ENCODE data around the gene CNOT8. TPM values are rescaled to one million over a fixed set of nuclear protein-coding genes. Genes with fewer than 3 reads are reported as not detected.

The CNOT8 gene
- total and polyA plus RNA-seq, 9 of the 15 experiments (the other 6 are each of a cell fraction or from before 2014, with no cell fraction given): 15.2 to 68.9 (median 52.1) TPM

DNA sequence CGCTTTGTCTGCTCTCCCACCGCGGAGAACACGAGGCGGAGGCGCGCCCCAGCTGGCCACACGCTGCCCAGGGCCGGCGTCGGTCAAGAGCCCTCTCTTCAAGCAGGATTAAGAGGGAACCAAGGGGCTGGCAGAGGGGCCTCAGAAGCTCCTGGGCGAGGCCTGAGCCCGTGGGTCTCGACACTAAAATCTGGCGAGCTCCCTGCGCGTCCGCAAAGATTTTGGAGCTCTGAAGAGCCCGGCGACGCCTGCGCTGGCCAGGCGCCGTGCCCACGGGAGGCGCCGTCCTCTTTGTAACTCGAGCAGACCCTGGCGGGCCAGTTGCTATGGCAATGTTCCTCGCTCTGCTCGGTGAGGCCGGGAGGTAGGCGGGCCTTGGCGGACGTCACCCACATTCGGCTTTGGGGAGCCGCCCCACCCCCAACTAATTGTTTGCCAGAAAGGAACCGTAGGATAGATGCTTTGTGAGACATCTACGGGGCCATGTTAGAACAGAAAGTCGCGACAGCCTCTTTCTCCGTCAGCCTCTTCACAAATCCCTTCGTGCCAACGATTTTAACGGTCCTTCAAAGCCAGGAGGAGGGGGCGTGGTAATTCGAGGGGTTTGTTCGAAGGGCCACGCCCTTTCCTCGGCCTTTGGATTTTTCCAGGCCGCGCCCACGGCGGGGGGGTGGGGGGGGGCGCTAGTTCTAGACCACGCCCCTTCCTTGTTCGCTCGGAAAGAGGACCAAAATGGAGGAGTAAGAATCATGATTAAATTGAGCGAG, 714 bp upstream of the CNOT8 start (continued):
- TF ChIP-seq, protein P1, sequence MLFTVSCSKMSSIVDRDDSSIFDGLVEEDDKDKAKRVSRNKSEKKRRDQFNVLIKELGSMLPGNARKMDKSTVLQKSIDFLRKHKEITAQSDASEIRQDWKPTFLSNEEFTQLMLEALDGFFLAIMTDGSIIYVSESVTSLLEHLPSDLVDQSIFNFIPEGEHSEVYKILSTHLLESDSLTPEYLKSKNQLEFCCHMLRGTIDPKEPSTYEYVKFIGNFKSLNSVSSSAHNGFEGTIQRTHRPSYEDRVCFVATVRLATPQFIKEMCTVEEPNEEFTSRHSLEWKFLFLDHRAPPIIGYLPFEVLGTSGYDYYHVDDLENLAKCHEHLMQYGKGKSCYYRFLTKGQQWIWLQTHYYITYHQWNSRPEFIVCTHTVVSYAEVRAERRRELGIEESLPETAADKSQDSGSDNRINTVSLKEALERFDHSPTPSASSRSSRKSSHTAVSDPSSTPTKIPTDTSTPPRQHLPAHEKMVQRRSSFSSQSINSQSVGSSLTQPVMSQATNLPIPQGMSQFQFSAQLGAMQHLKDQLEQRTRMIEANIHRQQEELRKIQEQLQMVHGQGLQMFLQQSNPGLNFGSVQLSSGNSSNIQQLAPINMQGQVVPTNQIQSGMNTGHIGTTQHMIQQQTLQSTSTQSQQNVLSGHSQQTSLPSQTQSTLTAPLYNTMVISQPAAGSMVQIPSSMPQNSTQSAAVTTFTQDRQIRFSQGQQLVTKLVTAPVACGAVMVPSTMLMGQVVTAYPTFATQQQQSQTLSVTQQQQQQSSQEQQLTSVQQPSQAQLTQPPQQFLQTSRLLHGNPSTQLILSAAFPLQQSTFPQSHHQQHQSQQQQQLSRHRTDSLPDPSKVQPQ (CRISPR knock-in tag; IDR thresholded peaks at IDR 0.05; ENCODE audit: borderline replicate concordance): no peak
- TF ChIP-seq MCM5 (IDR thresholded peaks at IDR 0.05; ENCODE audit: low read depth) (no peak), KAT2B (IDR thresholded peaks at IDR 0.05; ENCODE audit: low read depth, low read length) (no peak), BRF1 (IDR thresholded peaks at IDR 0.05; ENCODE audit: borderline replicate concordance, extremely low read depth, insufficient read length) (no peak), HEY1 (CRISPR knock-in tag; IDR thresholded peaks at IDR 0.05; ENCODE audit: borderline replicate concordance) (no peak; the same call in 1 of the 2 replicates), SMAD2 (IDR thresholded peaks at IDR 0.05; ENCODE audit: low read depth, low read length) (no peak), CREBBP (IDR thresholded peaks at IDR 0.05; ENCODE audit: low read depth, low read length) (no peak), RNF219 (CRISPR knock-in tag; IDR thresholded peaks at IDR 0.05) (no peak), RAD51 (IDR thresholded peaks at IDR 0.05; ENCODE audit: borderline replicate concordance, low read depth) (no peak), RFX1 (IDR thresholded peaks at IDR 0.05) (peak; percentile 96), MTA3 (IDR thresholded peaks at IDR 0.05; ENCODE audit: borderline replicate concordance) (peak; percentile 88), MTA2 (IDR thresholded peaks at IDR 0.05; ENCODE audit: low read depth) (no peak), ZNF384 (IDR thresholded peaks at IDR 0.05; ENCODE audit: low read depth, low read length) (no peak), XRCC3 (IDR thresholded peaks at IDR 0.05) (no peak), ZNF212 (CRISPR knock-in tag; IDR thresholded peaks at IDR 0.05) (no peak), SMAD3 (CRISPR knock-in tag; conservative IDR thresholded peaks at IDR 0.05) (no peak), ZNF197 (CRISPR knock-in tag; IDR thresholded peaks at IDR 0.05; ENCODE audit: low read depth) (no peak), CHCHD3 (CRISPR knock-in tag; IDR thresholded peaks at IDR 0.05) (no peak), YY1 (IDR thresholded peaks at IDR 0.05; ENCODE audit: borderline replicate concordance in 1 of 3, control insufficient read depth in 1 of 3, extremely low read depth in 1 of 3, insufficient read depth in 3 of 3, insufficient read length in 1 of 3, insufficient replicate concordance in 2 of 3, low read depth in 1 of 3, low read length in 2 of 3) (peak in 1 of 3 experiments; percentile 28), C11orf30 (IDR thresholded peaks at IDR 0.05; ENCODE audit: low read depth) (no peak), ZNF764 (CRISPR knock-in tag; IDR thresholded peaks at IDR 0.05; ENCODE audit: low read depth) (no peak), NR4A1 (CRISPR knock-in tag; IDR thresholded peaks at IDR 0.05) (no peak), NR4A1 (tag; IDR thresholded peaks at IDR 0.05) (peak; percentile 37; the same call in 1 of the 2 replicates)
